HG02798 (cell line): Measurements from ENCODE around the gene RAB14.
"Not testable (repeated sequence)": the region's sequence is repeated elsewhere in the genome, so short reads cannot be mapped to it uniquely, and the experiment has no call there.

Experiments used
- ATAC-seq: cut with Tn5 transposase; IDR thresholded peaks from one replicate; pipeline ENCODE4 v1.9.1; 2021; ENCODE audit warnings: mild to moderate bottlenecking; ENCODE audit not compliant: unreplicated experiment, poor library complexity

Gene RAB14

GRCh38 chr9:121192959-121193640 lies 8.6 kb downstream of the RAB14 start:
- ATAC-seq = no peak

GRCh38 chr9:121192518-121192917 lies 9.2 kb downstream of the RAB14 start:
- no peak for ATAC-seq

GRCh38 chr9:121191235-121191634 lies 10.4 kb downstream of the RAB14 start:
- no peak for ATAC-seq

GRCh38 chr9:121189660-121190059 lies 12.0 kb downstream of the RAB14 start:
- no peak for ATAC-seq

- ATAC-seq = no peak
These were observed 12.7 kb downstream of the RAB14 start for GRCh38 chr9:121189006-121189405.

- no peak for ATAC-seq
These were observed 13.9 kb downstream of the RAB14 start for GRCh38 chr9:121187636-121188305.

- no peak for ATAC-seq
These were observed 15.8 kb downstream of the RAB14 start for GRCh38 chr9:121185774-121186403.

- no peak for ATAC-seq
These were observed 16.4 kb downstream of the RAB14 start for GRCh38 chr9:121185178-121185745.

GRCh38 chr9:121184463-121184862 lies 17.2 kb downstream of the RAB14 start:
- ATAC-seq = no peak

- ATAC-seq = no peak
These were observed 17.8 kb downstream of the RAB14 start for GRCh38 chr9:121183666-121184423.

GRCh38 chr9:121182989-121183388 lies 18.7 kb downstream of the RAB14 start:
- ATAC-seq = no peak

- no peak for ATAC-seq
These were observed 19.4 kb downstream of the RAB14 start for GRCh38 chr9:121182101-121182836.

- ATAC-seq = no peak
These were observed 21.6 kb downstream of the RAB14 start for GRCh38 chr9:121179930-121180681.

- not testable (repeated sequence) for ATAC-seq
These were observed 22.3 kb downstream of the RAB14 start for GRCh38 chr9:121179373-121179721.

- no peak for ATAC-seq
These were observed 22.8 kb downstream of the RAB14 start for GRCh38 chr9:121178676-121179372.

GRCh38 chr9:121173501-121173900 lies 28.2 kb downstream of the RAB14 start:
- no peak for ATAC-seq

GRCh38 chr9:121172726-121173487 lies 28.8 kb downstream of the RAB14 start:
- no peak for ATAC-seq

- no peak for ATAC-seq
These were observed 30.4 kb downstream of the RAB14 start for GRCh38 chr9:121171236-121171635.
